ENCODE measurements around the gene MOB2.

GRCh38 chr11:1455763-1456060, 30.9 kb downstream of the MOB2 start:
- TF ChIP-seq CTCF (IDR thresholded peaks at IDR 0.05) (no peak), POLR2AphosphoS5 (IDR thresholded peaks at IDR 0.05; ENCODE audit: insufficient read depth in 1 of 2, low read depth in 1 of 2) (no peak)

Data from vagina (tissue), 2 donors.